Small intestine (tissue), 7 donors: ENCODE results near the gene TMPRSS13. TPM values are rescaled to one million over a fixed set of nuclear protein-coding genes. Genes with fewer than 3 reads are reported as not detected.

ENCODE experiments used
- DNase-seq, 2 donors: peaks; one replicate each; pipeline versions ENCODE4 v3.0.0 to v3.0.0-alpha.2; 2013
- FAIRE-seq: peaks from 2 replicates; lab custom pipeline; 2012; peaks lifted over from hg19 to GRCh38; lab: Jason Lieb, UNC
- H3K27ac ChIP-seq, 3 donors: one replicate each; pipeline ENCODE4 v1.5.1; 2013; ENCODE audit warnings: low read length in 2 of 3, mild to moderate bottlenecking in 2 of 3, control low read depth in 1 of 3, inconsistent platforms in 1 of 3, low read depth in 1 of 3, moderate library complexity in 1 of 3
- H3K27me3 ChIP-seq, 3 donors: one replicate each; pipeline ENCODE4 v1.6.1; 2013; ENCODE audit warnings: low read length in 3 of 3, inconsistent platforms in 1 of 3; ENCODE audit not compliant: control insufficient read depth in 3 of 3, insufficient read depth in 3 of 3
- H3K36me3 ChIP-seq, 3 donors: one replicate each; pipeline ENCODE4 v1.6.1; 2013; ENCODE audit warnings: low read length in 3 of 3, inconsistent platforms in 1 of 3, low read depth in 1 of 3, mild to moderate bottlenecking in 1 of 3, moderate library complexity in 1 of 3; ENCODE audit not compliant: control insufficient read depth in 3 of 3, insufficient read depth in 2 of 3
- H3K4me1 ChIP-seq, 3 donors: one replicate each; pipeline ENCODE4 v1.6.1; 2013; ENCODE audit warnings: low read length in 2 of 3, inconsistent platforms in 1 of 3, low read depth in 1 of 3, mild to moderate bottlenecking in 1 of 3, moderate library complexity in 1 of 3; ENCODE audit not compliant: control insufficient read depth in 3 of 3, insufficient read depth in 2 of 3
- H3K4me3 ChIP-seq, 3 donors: one replicate each; pipeline ENCODE4 v1.5.1; 2013; ENCODE audit warnings: low read length in 3 of 3, control low read depth in 1 of 3, inconsistent platforms in 1 of 3, low read depth in 1 of 3, mild to moderate bottlenecking in 1 of 3, moderate library complexity in 1 of 3
- H3K9me3 ChIP-seq, 2 donors: one replicate each; pipeline ENCODE4 v1.6.1; 2013; ENCODE audit warnings: low read depth in 1 of 2, low read length in 1 of 2; ENCODE audit not compliant: control insufficient read depth in 2 of 2, insufficient read depth in 1 of 2
- WGBS, 3 donors: extraction: QIAGEN DNeasy Blood & Tissue Kit; methylation state at CpG; one replicate each; pipeline ENCODE4 v1.1.7; 2013; 5-methylcytosine and 5-hydroxymethylcytosine counted together
- polyA plus RNA-seq, 4 donors: library from polyadenylated mRNA; stranded (reverse) in 3 of 4; unstranded in 1 of 4; fragments of 200-250 nt in 3 of 4; fragments of 120-200 nt in 1 of 4; gene quantifications; one replicate each; pipeline versions ENCODE4 v1.2.1 to v1.2.3, GENCODE V29; 2013
- donor health status: healthy with polysubstance abuse.
- donor health status: control.
- donor health status: control.
- donor health status: Bipolar disorder and iron deficiency.
- donor health status: healthy.

TMPRSS13 gene
- polyA plus RNA-seq, 4 donors = 0.18 to 6.8 TPM; not detected in 2

DNA sequence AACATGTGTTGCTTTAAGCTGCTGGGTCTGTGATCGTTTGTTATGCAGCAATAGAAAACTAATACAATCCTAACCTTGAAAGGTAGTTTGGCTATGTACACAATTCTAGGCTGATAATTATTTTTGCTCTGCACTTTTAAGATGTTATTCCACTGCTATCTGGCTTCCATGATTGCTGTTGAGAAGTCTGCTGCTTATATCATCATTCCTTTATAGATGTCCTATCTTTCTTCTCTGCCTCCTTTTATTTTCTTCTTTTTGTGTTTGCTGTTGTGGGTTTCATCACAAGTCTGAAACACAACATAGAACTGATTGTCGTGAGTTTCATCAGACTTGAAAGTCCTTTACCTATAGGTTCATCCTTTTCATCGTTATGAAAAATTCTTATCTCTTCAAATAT, 76.9 kb downstream of the TMPRSS13 start:
- no peak for FAIRE-seq
- Histone ChIP-seq H3K27ac (no peak overlapping the region), H3K36me3 (no peaks in the 10 kb centered on the region), H3K4me3 (no peak overlapping the region), H3K27me3 (peaks cover 0 to 4% (median 1%) of the 10 kb centered on the region in 3 donors), H3K9me3 (peaks cover 0 to 11% of the 10 kb centered on the region in 2 donors), H3K4me1 (no peaks in the 10 kb centered on the region)
- WGBS, 3 donors = 54 to 73% (median 62%) methylated on average over 3 of the region's 3 CpGs
- DNase-seq = no peak

DNA sequence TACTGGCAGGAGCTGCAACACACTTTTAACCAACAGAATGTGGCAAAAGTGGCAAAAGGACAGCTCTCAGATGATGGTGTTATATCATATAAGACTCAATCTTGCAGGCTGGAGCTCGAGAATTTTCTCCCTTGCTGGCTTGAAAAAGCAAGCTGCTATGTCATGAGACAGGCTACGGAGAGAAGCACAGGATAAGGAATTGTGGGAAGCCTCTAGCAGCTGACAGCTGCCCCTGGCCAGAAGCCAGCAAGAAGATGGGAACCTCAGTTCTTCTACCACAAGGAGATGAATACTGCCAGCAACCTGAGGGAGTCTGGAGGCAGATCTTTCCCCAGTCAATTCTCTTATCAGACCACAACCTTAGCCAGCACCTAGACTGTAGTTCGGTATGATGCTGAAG, 77.3 kb downstream of the TMPRSS13 start:
- DNase-seq (no peak), FAIRE-seq (no peak)
- Histone ChIP-seq H3K4me1 (no peaks in the 10 kb centered on the region), H3K27me3 (peaks cover 0 to 4% (median 1%) of the 10 kb centered on the region in 3 donors), H3K4me3 (no peak overlapping the region), H3K36me3 (no peaks in the 10 kb centered on the region), H3K9me3 (peaks cover 0 to 11% of the 10 kb centered on the region in 2 donors), H3K27ac (no peak overlapping the region)
- 35 to 69% (median 67%) methylated on average over 3 of the region's 3 CpGs for WGBS, 3 donors

GRCh38 chr11:117851106-117851505, 78.1 kb downstream of the TMPRSS13 start:
- H3K4me3 ChIP-seq = no peak overlapping the region
- H3K4me1 ChIP-seq = no peaks in the 10 kb centered on the region
- H3K36me3 ChIP-seq = no peaks in the 10 kb centered on the region
- FAIRE-seq = no peak
- DNase-seq = no peak
- peaks cover 0 to 4% (median 1%) of the 10 kb centered on the region in 3 donors for H3K27me3 ChIP-seq
- peaks cover 0 to 11% of the 10 kb centered on the region in 2 donors for H3K9me3 ChIP-seq
- peak overlapping the region in 1 of 3 donors; percentile 19 for H3K27ac ChIP-seq
- 46 to 76% (median 60%) methylated on average over 3 of the region's 3 CpGs for WGBS, 3 donors

Other genes with a start within 250 kb of the TMPRSS13 start
- 1 to 10 TPM in 1 of 4 donors, under 1 TPM in 2, not detected in 1; under 0.01 to 3.3 (median 0.22) TPM for gene DSCAML1, start 132.2 kb downstream of the TMPRSS13 start, polyA plus RNA-seq
- gene FXYD2, start 104.7 kb downstream of the TMPRSS13 start, polyA plus RNA-seq = 100 to 1,000 TPM in 1 of 4 donors, 1 to 10 TPM in 2, not detected in 1; 2.2 to 136 (median 3.2) TPM
- 10 to 100 TPM in 3 of 4 donors, under 1 TPM in 1; 0.67 to 58.4 (median 22.6) TPM for gene FXYD6, start 52.7 kb downstream of the TMPRSS13 start, polyA plus RNA-seq
- gene IL10RA, start 57.0 kb upstream of the TMPRSS13 start, polyA plus RNA-seq = 1 to 10 TPM; 1.1 to 9.3 (median 6.1) TPM
- 100 to 1,000 TPM in 1 of 4 donors, 10 to 100 TPM in 3; 20.0 to 117 (median 44.3) TPM for gene TMPRSS4, start 147.7 kb upstream of the TMPRSS13 start, polyA plus RNA-seq
- gene SMIM35, start 157.6 kb upstream of the TMPRSS13 start, polyA plus RNA-seq = under 1 TPM in 2 of 4 donors, not detected in 2; 0.03 to 0.44 TPM
- gene SCN4B, start 223.4 kb upstream of the TMPRSS13 start, polyA plus RNA-seq = 1 to 10 TPM in 3 of 4 donors, under 1 TPM in 1; 0.45 to 3.8 (median 2.1) TPM
- 1 to 10 TPM in 2 of 4 donors, under 1 TPM in 1, not detected in 1; under 0.01 to 2.3 (median 1.0) TPM for gene SCN2B, start 247.2 kb upstream of the TMPRSS13 start, polyA plus RNA-seq